HepG2 (cell line): ENCODE results near the gene MRPS31. TPM values are rescaled to one million over a fixed set of nuclear protein-coding genes. Genes with fewer than 3 reads are reported as not detected.

ENCODE experiments used
- FOSL1 ChIP-seq: sonication (generic); formaldehyde crosslinking; IDR thresholded peaks from 2 replicates; pipeline ENCODE4 v1.9.0; 2021; ENCODE audit warnings: missing genetic modification reagents, borderline replicate concordance
- FOXO1 ChIP-seq: sonication (generic); formaldehyde crosslinking; IDR thresholded peaks from 2 replicates; pipeline ENCODE4 v1.4.0; 2020; ENCODE audit warnings: missing genetic modification reagents
- GLI4 ChIP-seq: sonication (generic); formaldehyde crosslinking; IDR thresholded peaks from 2 replicates; pipeline ENCODE4 v1.5.1; 2020; ENCODE audit warnings: missing genetic modification reagents, mild to moderate bottlenecking, moderate library complexity, borderline replicate concordance
- JUN ChIP-seq: sonication (generic); formaldehyde crosslinking; IDR thresholded peaks from 2 replicates; pipeline ENCODE4 v1.4.0; 2020; ENCODE audit warnings: mild to moderate bottlenecking, missing genetic modification reagents
- JUND ChIP-seq: sonication (generic); formaldehyde crosslinking; IDR thresholded peaks from 2 replicates; pipeline ENCODE4 v1.8.0; 2022; ENCODE audit warnings: mild to moderate bottlenecking, missing genetic modification reagents
- NCOA2 ChIP-seq: sonication (generic); formaldehyde crosslinking; IDR thresholded peaks from 2 replicates; pipeline ENCODE4 v1.8.0; 2022; ENCODE audit warnings: inconsistent platforms
- NFYC ChIP-seq: IDR thresholded peaks from 2 replicates; pipeline ENCODE4 v1.6.1; 2016; ENCODE audit warnings: missing genetic modification reagents, missing compliant biosample characterization
- RBAK ChIP-seq: sonication (generic); formaldehyde crosslinking; IDR thresholded peaks from 2 replicates; pipeline ENCODE4 v1.5.1; 2020; ENCODE audit warnings: mild to moderate bottlenecking, missing genetic modification reagents
- SSRP1 ChIP-seq: IDR thresholded peaks from 2 replicates; pipeline ENCODE4 v1.6.1; 2016; ENCODE audit warnings: control low read depth
- TCF7 ChIP-seq: sonication (generic); IDR thresholded peaks from 2 replicates; pipeline ENCODE4 v1.6.1; 2016; ENCODE audit warnings: antibody characterized with exemption, low read depth
- TEAD3 ChIP-seq: optimal IDR thresholded peaks from 2 replicates; pipeline ENCODE3; 2016; ENCODE audit warnings: borderline replicate concordance
- TMF1 ChIP-seq: sonication (generic); formaldehyde crosslinking; IDR thresholded peaks from 2 replicates; pipeline ENCODE4 v1.8.1; 2022; ENCODE audit warnings: low read depth, missing genetic modification reagents
- YEATS2 ChIP-seq: sonication (generic); formaldehyde crosslinking; IDR thresholded peaks from 2 replicates; pipeline ENCODE4 v1.4.0; 2020; ENCODE audit warnings: missing genetic modification reagents, borderline replicate concordance
- ZNF292 ChIP-seq: sonication (generic); formaldehyde crosslinking; IDR thresholded peaks from 2 replicates; pipeline ENCODE4 v1.8.1; 2022; ENCODE audit warnings: mild to moderate bottlenecking, low read depth, missing genetic modification reagents, borderline replicate concordance
- ZNF317 ChIP-seq: sonication (generic); formaldehyde crosslinking; IDR thresholded peaks from 2 replicates; pipeline ENCODE4 v1.5.0; 2020; ENCODE audit warnings: mild to moderate bottlenecking, missing genetic modification reagents
- ZNF383 ChIP-seq: sonication (generic); formaldehyde crosslinking; IDR thresholded peaks from 2 replicates; pipeline ENCODE4 v1.4.0; 2020; ENCODE audit warnings: missing genetic modification reagents, mild to moderate bottlenecking, borderline replicate concordance
- ZNF460 ChIP-seq: sonication (generic); formaldehyde crosslinking; IDR thresholded peaks from 2 replicates; pipeline ENCODE4 v1.5.1; 2020; ENCODE audit warnings: missing genetic modification reagents, mild to moderate bottlenecking, borderline replicate concordance
- ZNF468 ChIP-seq: sonication (generic); formaldehyde crosslinking; IDR thresholded peaks from 2 replicates; pipeline ENCODE4 v1.8.0; 2022; ENCODE audit warnings: mild to moderate bottlenecking, moderate library complexity, missing genetic modification reagents
- ZNF558 ChIP-seq: sonication (generic); formaldehyde crosslinking; IDR thresholded peaks from 2 replicates; pipeline ENCODE4 v1.9.0; 2022; ENCODE audit warnings: mild to moderate bottlenecking, missing genetic modification reagents, borderline replicate concordance
- polyA plus RNA-seq, 8 experiments: library from polyadenylated mRNA; depleted of rRNA in 3 of 8; stranded (reverse) in 7 of 8; unstranded in 1 of 8; fragments of >200 nt; fragmentation: Illumina TruSeq in 4 of 8; extraction: Trizol in 4 of 8; gene quantifications; 2 replicates each; pipeline versions ENCODE4 v1.2.1 to v1.2.3, GENCODE V29; 2011 to 2016; ENCODE audit warnings: low read depth in 4 of 8, missing spikeins in 1 of 8, mixed read lengths in 1 of 8; ENCODE audit not compliant: insufficient read depth in 1 of 8
- total RNA-seq, 5 experiments: library from RNA; depleted of rRNA; stranded (reverse); fragments of >200 nt; fragmentation: Illumina TruSeq; extraction: Trizol; gene quantifications; 2 replicates each; pipeline ENCODE4 v1.2.3, GENCODE V29; 2016; ENCODE audit warnings: low read depth in 1 of 5
- TF ChIP-seq, protein P1 (sequence below): sonication (generic); formaldehyde crosslinking; IDR thresholded peaks from 2 replicates; pipeline ENCODE4 v1.8.1; 2023; ENCODE audit warnings: mild to moderate bottlenecking, inconsistent platforms, moderate library complexity, missing genetic modification reagents, borderline replicate concordance
- TF ChIP-seq, protein P2 (sequence below): sonication (generic); formaldehyde crosslinking; IDR thresholded peaks from 2 replicates; pipeline ENCODE4 v1.8.0; 2022; ENCODE audit warnings: missing genetic modification reagents, mild to moderate bottlenecking, borderline replicate concordance
- TF ChIP-seq, protein P3 (sequence below): sonication (generic); formaldehyde crosslinking; IDR thresholded peaks from 2 replicates; pipeline ENCODE4 v1.4.0; 2020; ENCODE audit warnings: low read depth, missing genetic modification reagents

MRPS31 gene
- total and polyA plus RNA-seq, 2 of the 13 experiments (the other 11 are each of a cell fraction or from before 2014, with no cell fraction given): 23.7 to 34.1 TPM

GRCh38 chr13:40786568-40786996 lies 15.6 kb upstream of the MRPS31 start (continued):
- TF ChIP-seq FOSL1 (CRISPR knock-in tag) (peak; percentile 94), JUND (CRISPR knock-in tag) (peak; percentile 92), GLI4 (CRISPR knock-in tag) (no peak), FOXO1 (CRISPR knock-in tag) (peak; percentile 85), ZNF468 (CRISPR knock-in tag) (no peak), ZNF460 (peak; percentile 96), ZNF317 (CRISPR knock-in tag) (0 out of 2 replicates have a peak, but pooled peaks have one; percentile 31), SSRP1 (CRISPR knock-in tag) (0 out of 2 replicates have a peak, but pooled peaks have one; percentile 22), TMF1 (no peak), NFYC (CRISPR knock-in tag) (no peak), TEAD3 (CRISPR knock-in tag) (peak; percentile 57), YEATS2 (0 out of 2 replicates have a peak, but pooled peaks have one; percentile 57), RBAK (CRISPR knock-in tag) (no peak), ZNF383 (no peak), NCOA2 (CRISPR knock-in tag) (peak; percentile 82), ZNF292 (CRISPR knock-in tag) (peak; percentile 89), JUN (CRISPR knock-in tag) (peak; percentile 87), TCF7 (peak; percentile 72; the same call in 1 of the 2 replicates), ZNF558 (CRISPR knock-in tag) (no peak)
- TF ChIP-seq, protein P1, sequence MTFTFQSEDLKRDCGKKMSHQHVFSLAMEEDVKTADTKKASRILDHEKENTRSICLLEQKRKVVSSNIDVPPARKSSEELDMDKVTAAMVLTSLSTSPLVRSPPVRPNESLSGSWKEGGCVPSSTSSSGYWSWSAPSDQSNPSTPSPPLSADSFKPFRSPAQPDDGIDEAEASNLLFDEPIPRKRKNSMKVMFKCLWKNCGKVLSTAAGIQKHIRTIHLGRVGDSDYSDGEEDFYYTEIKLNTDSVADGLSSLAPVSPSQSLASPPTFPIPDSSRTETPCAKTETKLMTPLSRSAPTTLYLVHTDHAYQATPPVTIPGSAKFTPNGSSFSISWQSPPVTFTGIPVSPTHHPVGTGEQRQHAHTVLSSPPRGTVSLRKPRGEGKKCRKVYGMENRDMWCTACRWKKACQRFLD: no peak
- TF ChIP-seq, protein P2, sequence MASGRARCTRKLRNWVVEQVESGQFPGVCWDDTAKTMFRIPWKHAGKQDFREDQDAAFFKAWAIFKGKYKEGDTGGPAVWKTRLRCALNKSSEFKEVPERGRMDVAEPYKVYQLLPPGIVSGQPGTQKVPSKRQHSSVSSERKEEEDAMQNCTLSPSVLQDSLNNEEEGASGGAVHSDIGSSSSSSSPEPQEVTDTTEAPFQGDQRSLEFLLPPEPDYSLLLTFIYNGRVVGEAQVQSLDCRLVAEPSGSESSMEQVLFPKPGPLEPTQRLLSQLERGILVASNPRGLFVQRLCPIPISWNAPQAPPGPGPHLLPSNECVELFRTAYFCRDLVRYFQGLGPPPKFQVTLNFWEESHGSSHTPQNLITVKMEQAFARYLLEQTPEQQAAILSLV (CRISPR knock-in tag): no peak
- TF ChIP-seq, protein P3, sequence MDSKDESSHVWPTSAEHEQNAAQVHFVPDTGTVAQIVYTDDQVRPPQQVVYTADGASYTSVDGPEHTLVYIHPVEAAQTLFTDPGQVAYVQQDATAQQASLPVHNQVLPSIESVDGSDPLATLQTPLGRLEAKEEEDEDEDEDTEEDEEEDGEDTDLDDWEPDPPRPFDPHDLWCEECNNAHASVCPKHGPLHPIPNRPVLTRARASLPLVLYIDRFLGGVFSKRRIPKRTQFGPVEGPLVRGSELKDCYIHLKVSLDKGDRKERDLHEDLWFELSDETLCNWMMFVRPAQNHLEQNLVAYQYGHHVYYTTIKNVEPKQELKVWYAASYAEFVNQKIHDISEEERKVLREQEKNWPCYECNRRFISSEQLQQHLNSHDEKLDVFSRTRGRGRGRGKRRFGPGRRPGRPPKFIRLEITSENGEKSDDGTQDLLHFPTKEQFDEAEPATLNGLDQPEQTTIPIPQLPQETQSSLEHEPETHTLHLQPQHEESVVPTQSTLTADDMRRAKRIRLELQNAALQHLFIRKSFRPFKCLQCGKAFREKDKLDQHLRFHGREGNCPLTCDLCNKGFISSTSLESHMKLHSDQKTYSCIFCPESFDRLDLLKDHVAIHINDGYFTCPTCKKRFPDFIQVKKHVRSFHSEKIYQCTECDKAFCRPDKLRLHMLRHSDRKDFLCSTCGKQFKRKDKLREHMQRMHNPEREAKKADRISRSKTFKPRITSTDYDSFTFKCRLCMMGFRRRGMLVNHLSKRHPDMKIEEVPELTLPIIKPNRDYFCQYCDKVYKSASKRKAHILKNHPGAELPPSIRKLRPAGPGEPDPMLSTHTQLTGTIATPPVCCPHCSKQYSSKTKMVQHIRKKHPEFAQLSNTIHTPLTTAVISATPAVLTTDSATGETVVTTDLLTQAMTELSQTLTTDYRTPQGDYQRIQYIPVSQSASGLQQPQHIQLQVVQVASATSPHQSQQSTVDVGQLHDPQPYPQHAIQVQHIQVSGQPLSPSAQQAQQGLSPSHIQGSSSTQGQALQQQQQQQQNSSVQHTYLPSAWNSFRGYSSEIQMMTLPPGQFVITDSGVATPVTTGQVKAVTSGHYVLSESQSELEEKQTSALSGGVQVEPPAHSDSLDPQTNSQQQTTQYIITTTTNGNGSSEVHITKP (CRISPR knock-in tag): peak; percentile 97
